GM18858 (cell line): Measurements from ENCODE around the gene PITPNC1.
"Not testable (repeated sequence)": the region's sequence is repeated elsewhere in the genome, so short reads cannot be mapped to it uniquely, and the experiment has no call there.

Experiments used
- ATAC-seq: cut with Tn5 transposase; IDR thresholded peaks from one replicate; pipeline ENCODE4 v1.9.1; 2021; ENCODE audit not compliant: unreplicated experiment

Gene PITPNC1

DNA sequence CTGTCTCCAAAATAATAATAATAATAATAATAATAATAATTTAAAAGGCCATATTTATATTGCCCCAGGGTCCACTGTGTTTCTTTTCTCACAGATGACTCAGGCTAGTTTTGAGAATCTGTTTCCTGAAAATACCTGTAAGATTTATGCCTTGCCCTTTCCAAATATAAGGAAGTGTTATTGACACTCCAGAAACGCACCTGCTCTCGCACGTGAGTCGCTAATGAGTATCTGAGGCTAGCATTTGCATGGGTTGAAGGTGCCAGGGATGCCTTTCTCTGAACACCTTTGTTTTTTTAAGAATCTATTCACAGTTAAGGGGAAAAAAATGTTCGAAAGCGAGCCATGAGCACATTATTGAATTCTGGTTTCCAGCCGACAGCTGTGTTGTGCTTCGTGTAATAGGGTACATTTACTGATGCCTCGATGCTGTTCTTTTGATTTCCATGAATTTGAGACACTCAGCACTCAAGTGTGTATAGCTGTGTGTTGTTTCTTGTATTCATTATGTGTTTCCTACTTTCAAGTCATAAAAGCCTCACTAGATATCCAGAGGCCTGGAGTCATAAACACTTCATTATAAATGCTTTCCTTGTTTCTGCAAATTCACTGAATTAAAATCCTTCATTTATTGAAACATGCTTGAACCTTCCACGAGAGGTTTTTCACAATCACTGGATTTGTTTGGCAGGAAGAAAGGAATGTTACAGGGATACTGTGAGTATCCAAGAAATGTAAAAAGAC is 295.7 kb downstream of the PITPNC1 start:
- no peak for ATAC-seq

DNA sequence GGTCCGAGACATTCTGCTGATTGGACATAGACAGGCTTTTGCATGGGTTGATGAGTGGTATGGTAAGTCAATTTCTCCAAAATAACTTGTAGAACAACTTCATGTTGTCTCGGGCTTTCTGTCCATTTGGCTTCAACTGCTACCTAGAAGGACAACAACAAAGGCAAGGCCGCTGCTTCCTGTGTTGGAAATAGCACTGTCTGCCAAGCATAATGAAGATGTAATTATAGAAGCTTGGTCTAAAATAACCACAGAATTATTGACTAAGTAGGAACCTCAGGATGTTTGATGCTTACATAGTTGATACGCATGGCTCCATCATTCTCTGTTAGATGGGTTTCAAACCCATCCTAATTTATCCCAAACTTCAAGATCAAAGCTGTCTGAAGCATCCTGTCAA is 298.4 kb downstream of the PITPNC1 start:
- ATAC-seq = no peak

DNA sequence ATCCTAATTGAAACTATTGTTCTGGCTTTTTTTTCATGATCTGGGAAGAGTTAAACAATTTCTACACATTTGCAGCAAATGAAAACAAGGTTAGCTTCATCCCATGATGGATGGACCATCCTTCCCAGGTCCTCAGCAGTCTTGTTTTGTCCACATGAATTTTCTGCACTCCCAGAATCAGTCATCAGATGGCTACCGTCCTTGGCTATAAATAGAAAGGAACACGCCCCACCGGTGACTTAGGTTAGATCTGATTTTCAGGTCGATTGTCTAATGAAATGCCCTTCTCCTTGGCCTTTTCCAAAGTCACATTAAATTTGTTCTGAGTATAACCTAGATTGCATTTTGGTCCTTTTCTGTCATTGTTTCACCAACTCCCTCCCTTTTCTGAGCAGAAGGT is 299.2 kb downstream of the PITPNC1 start:
- no peak for ATAC-seq

DNA sequence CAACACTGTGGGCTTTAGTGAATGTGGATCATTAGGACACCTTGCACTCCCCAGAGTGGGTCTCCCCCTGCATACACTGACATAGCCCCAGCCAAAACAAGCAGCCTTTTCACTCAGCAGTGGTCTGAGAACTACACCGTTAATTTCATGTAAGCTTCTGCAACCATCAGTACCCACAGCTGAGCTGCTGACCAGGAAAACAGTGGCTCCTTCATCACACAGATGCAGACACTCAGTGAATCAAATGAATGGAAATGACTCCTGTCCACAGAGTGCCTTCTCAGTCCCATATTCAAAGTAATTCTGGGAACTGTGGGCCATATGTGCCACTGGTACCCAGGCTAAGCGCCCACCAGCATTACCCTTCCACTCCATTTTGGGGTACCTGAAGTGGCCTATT is 301.3 kb downstream of the PITPNC1 start:
- no peak for ATAC-seq

DNA sequence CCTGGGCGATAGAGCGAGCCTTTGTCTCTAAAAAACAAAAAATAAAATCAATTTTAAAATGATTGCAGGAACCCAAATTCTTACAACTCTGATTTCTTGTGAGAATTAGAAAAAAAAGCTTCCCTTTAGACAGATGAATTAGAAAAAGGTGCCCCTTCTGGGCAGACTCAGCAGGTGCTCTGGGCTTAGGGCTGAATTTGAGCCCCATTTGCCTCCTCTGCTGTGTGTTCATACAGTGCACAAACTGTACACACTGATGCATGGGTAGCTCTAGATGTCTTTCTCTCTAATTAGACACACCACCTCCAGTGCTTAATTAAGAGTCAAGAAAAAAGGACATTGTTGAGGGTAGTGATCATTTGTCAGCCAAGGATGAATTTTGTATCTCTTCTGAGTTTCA is 302.1 kb downstream of the PITPNC1 start:
- ATAC-seq = no peak

DNA sequence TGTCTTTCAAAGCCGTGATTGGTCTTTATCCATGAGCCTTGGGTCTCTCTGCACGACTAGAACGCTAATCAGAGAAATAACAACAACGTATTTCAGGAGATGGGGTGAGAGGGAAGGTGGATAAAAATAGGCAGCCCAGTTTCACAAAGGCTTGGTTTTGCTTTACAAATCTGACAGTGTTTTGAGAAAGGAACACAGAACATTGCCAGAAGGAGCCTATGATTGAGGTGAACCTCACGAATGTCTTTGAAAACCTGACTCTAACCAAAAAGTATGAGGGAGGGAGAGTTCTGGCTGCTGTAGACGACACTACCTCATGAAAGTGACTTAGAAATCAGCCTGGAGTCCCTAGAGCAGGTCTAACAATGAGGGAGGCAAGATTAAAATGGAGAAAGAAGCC is 302.6 kb downstream of the PITPNC1 start:
- ATAC-seq = no peak

DNA sequence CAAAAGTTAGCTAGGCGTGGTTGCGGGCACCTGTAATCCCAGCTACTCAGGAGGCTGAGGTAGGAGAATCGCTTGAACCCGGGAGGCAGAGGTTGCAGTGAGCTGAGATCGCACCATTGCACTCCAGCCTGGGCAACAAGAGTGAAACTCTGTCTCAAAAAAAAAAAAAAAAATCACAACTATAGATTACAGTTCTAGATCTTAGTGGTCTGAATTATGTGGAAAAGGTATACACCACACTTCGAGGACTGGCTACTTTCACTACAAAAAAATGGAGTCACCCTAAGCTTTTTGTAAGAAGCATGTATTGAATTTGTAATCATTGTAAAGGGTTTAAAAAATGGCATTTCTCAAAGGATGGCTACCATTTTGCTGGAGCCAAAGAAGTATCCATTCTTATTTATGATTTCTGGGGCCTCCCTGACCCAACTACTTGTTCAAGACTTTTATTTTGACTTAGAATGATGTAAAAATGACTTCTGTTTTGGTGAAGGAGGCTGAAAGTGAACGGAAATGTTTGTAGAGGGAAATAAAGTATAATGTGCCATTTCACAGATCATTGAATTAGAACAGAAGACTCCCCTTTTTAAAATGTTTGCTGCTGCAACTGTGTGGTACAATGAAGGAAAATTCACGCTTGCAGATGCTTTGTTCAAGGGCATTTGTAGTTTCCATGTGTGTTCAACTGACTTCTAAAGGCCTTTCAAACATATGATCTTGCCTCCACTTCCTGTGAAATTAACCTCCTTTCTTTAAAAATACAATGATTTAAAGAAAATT is 303.6 kb downstream of the PITPNC1 start:
- no peak for ATAC-seq

DNA sequence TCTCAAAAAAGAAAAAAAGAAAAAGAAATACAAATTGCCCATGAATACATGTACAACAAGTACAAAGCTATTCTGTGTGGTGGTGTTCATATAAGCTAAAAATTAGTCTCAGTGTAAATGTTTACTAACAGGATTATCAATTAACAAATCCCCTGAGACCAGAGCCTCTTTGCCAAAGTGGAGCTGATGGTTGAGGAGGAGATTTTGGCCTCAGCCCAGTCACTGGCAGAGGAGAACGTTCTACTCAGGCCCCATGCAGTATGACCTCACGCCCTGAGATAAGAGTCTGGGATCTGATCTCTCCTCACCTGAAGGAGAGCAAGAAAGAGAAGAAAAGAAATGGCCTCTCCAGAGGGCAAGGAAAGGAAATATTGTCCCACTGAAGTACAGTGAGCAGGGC is 305.1 kb downstream of the PITPNC1 start:
- no peak for ATAC-seq

DNA sequence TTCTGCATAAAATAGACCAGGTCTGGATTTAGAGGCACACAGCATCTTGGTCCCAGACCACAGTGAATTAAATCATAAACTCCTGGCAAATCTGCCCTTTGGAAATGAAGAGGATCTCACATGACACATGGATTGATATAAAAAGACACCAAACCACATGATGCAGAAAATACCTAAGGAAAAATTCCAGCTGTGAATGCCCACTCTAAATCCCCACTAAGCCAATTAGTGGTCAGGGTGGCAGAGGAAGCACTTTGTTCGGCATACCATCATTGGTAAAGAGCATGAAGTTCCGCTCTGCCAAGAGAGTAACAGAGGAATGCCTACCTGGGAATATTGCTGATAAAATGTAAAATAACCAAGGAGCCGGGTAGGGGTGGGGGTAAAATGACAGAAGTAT is 308.3 kb downstream of the PITPNC1 start:
- no peak for ATAC-seq

DNA sequence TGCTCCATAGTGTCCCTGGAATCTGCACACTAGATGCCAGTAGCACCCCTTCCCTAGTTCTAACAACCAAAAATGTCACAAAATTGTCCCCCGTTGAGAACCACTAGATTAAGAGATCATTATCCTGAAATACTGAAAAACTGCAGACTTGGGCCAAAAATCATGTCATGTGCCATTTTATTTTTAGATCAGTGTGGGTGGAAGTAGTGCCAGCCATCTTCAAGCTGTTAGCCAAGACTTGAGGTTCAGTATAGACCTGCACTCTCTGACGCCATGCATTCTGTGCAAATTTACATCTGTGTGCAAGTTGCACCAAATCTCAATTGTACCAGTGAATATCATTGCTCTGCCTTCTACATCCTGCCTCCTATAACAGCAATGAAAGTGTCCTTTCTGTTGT is 309.2 kb downstream of the PITPNC1 start:
- no peak for ATAC-seq

DNA sequence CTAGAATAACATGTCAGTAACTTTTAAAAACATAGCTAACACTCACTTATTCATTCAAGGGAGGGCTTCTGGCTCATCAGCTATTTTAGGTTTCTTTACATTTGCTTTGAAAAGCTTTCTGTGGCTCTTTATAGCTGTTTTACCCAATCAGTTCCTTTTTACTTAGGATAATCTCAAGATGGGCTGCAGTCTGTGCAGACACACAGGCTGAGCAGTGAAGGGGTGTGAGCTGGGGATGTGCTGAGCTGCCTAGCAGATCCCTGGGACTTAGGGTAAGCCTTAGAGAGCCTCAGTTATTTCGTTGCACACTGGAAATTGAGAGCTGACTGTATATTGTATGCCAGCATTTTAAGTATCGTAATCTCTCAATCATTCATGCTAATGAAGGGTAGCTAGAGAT is 310.4 kb downstream of the PITPNC1 start:
- no peak for ATAC-seq

DNA sequence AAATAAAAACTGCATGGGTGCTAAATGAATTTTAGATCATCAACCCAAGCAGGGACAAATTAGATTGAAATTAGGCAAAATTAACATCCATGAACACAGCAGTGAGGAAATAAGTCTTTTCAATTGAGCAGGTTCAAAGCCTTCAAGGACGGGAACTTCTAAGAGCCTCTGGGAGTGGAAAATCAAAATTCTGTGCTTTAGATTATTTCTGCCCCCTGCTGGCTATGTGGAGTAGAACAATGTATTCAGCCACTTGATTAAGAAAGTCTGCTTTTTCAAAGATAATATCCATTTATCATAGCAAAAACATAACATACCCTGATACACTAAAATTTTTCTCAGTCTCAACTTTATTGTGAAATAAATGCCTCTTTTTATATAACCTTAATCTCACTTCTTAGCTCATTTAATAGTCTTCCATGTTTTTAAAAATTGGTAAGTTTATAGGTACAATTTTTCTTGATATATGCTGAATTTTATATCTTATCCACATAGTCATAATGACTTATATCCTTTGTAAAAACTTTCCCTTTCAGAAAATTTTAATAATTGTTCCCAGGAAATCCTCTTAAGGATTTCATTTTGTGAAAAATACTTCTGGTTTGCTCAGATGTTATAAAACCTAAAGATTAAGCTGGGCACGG is 312.6 kb downstream of the PITPNC1 start:
- ATAC-seq = no peak

DNA sequence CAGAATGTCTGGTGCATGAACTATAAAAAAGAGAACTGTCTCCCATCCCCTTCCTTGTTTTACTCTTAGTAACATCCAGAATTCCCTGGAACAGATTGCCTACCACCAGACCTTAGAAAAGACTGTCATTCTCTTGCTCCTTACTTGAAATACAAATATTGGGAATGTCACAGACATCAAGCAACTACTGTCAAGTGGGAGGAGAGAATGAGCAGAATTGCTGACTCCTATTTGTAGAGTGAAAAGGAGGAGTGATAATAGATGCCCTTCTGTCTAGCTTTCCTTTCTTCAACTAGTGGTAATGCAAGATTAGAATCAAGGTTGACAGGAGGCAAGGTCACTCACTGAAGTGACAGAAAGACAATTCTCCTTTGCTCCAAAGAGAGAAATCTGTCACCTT is 316.7 kb downstream of the PITPNC1 start:
- ATAC-seq = no peak

DNA sequence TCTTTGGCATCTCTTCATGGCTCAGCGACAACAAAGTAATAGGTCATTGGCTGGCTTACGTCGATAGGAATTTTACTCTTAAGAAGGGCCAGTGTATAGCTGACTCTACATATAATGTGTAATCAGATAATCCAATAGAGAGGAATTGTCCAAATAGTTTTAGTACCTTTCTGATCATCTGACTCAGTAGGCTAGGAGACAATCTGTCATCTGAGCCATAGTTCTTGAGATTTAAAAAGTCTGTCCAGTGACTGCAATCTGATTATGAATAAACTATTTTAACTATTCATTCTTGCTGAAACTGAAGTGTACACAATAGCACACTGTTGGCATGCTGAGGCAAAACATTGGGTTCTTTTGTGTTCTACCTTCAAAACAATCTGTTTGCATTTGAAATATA is 319.3 kb downstream of the PITPNC1 start:
- ATAC-seq = no peak

DNA sequence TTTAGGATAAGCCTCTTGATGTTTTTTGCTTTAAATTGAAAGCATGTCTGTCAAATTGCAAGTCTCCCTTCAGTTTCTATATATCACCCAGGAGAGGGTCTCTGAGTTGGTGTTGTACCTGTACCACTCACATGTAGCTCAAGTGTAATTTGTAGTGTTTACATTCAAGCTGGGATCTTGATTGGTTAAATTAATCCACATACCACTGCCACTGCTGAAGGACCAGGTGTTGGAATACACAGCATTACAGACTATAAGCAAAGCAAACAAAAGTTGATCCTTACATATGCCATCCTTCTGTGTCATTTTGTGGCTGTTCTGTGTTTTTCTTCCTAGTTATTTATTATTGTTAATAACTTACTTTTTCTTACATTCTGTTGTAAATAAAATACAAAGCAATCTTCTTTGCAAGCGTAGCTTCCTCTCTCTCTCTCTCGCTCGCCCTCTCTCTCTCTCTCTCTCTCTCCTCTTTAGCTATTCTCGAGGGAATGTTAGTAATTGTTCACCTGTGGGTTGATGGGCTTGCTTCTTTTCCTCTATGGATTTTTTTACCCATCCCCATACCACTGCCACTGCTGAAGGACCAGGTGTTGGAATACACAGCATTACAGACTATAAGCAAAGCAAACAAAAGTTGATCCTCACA is 319.9 kb downstream of the PITPNC1 start:
- ATAC-seq = no peak

DNA sequence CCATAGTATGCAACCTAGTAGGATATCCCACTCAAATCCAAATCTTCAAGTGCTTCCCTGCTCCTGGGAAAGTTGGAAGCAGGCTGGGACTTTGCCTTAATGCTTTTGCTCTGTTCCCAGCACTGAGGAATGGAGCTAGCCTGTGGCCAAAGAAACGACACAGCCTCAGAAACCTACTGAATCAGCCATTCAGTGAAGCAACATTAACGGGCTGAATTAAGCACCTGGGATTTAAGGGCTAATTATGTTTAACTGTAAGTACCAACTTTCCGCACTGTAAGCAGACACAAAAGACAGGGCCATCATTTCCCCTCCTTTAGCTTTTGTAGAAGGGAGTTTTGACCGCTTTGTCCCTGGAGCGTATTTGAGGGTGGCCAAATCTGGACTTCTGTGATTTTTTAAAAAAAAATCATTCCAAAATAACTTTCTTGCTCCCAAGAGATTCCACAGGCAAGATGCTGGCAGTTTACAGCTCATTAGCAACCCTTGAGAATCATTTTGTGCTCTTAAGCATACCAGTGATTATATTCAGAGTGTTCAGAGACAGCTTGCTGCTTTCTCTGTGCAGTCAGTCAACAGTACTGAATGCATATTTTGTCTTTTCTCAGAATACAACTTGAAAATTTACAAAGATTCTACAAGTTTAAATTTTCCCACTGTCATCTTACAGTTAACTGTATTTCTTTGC is 323.1 kb downstream of the PITPNC1 start:
- no peak for ATAC-seq

DNA sequence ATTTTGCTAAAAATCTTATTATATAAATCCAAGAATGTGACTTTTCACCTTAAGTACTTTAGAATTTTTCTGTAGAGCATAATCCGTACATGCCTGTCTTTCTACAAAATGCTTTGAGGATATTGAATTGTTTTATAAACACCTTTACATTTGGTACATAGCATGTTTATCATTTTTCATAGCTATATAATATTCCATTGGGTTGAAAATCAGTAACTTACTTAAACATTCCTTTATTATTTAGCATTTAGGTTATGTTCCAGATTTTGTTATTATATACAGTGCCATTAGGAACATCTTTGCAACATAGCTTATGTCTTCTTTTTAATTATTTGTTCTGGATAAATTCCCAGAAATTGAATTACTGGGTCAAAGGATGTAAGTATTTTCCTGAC is 323.6 kb downstream of the PITPNC1 start:
- no peak for ATAC-seq

DNA sequence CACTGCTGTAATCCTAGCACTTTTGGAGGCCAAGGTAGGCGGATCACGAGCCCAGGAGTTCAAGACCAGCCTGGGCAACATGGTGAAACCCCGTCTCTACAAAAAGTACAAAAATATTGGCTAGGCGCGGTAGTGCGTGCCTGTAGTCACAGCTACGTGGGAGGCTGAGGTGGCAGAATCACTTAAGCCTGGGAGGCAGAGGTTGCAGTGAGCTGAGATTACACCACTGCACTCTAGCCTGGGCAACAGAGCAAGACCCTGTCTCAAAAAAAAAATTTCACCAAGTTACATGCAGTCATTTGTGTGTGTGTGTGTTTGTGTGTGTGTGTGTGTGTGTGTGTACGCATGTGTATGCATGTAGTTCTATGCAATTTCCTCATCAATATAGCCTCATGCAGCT is 325.8 kb downstream of the PITPNC1 start:
- ATAC-seq = not testable (repeated sequence)

DNA sequence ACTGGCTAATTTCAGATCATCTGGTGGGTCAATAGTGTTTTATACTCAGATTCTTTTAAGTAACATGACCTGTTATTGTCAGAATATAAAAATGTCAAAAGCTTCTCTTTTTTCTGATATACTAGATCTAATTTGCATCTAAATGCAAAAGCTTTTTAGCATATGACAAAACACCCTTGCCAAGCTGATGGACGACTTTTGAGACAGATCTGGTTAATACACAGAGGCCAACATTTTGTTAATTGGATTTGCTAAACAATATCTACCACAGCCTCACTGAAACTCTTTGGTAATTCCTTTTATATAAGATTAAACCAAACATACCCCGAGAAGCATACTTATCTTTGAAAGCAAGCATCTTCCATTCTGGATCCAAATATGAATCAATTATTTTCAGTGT is 330.4 kb downstream of the PITPNC1 start:
- ATAC-seq = no peak

DNA sequence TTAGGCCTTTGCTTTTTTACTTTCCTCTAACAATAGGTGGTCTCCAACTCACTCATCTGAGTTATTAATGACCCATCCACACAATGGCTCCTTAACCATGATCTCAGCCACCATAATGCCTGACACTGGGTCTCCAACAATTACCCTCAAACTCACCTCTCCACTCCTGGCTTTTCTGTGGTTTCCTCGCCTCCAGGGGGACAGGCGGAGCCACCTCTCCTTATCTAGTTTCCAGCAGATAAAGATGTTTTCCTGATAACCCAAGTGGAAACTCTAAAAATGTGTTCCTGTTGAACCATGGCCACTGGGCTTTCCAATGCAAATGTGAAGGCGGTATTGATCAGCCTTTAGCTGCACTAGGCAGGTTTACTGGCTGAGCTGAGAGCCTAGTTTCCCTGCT is 331.3 kb downstream of the PITPNC1 start:
- ATAC-seq = no peak

DNA sequence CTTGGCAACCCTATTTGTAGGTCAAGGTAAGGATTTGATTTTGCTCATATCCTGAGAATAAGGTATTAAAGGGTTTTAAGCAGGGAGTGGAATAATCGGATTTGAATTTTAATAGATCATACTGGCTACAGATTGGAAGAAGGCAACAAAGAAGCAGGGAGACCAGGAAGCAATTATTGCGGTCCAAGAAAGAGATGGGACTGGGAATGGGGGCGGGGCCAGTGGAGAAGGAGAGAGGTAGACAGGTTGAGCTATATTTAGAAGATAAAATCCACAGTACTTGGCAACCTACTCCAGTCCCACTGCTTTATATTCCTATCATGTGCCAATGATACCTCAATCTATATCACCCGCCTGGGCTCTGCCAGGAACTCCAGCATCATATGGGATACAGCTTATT is 334.8 kb downstream of the PITPNC1 start:
- no peak for ATAC-seq
